ENCODE results near the gene GRPR.

GRPR gene

DNA sequence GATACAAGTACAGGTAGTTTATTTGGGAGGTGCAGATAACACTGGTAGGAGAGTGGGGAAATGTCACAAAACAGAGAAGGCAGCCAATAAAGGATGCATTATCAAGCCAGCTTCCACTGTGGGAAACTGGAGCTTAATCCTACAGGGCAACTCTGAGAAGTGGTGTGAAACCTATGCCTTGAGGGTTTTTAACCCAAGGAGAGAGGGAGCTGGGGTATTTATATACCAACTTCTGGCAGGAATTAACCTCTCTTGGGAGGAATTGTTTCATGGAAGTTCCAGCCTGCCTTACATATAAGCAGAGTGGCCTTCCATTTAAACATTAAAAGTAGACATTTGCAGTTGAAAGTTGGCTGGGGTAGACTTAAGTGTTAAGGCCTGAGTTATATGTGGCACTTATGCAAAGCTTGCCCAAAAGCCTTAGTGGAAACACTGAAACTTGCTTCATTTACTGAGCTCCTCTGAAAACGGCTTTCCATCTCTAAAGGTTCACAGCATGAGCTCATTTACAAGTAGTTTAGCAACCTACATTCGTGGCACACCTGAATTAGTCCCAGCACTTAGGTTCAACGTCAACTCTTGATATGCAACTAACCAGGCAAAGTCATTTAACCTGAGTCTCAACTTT is 63.1 kb downstream of the GRPR start:
- no peak for DNase-seq

DNA sequence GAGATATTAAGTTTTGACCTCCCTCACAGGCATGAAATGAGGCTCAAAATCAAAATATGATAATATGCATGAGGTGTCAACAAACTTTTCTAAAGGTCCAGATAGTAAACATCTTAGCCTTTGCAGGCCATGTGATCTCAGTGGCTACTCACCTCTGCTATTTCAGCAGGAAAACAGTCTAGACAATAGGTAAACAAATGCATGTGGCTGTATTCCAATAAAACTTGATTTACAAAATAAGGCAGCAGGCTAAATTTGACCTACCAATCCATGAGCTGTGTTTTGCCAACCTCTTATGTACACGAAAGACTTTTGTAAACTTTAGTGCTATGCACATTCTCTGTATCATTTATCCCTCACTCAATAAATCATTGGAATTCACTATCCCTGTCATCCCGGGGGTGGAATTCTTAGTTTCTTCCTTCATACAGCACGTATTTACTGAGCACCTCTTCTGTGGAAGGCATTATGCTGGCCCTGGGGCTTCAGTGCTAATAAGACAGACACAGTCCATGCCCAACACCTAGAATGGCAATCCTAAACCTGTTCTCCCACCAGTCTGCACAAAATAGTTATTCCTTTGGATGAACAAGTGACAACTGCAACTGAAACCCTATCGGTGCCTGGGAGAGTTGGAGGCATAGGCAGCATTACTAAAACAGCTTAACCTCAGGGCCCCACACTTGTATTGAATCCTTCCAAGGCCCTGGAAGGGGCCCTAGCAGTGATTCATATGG is 63.8 kb downstream of the GRPR start:
- no peak for DNase-seq

DNA sequence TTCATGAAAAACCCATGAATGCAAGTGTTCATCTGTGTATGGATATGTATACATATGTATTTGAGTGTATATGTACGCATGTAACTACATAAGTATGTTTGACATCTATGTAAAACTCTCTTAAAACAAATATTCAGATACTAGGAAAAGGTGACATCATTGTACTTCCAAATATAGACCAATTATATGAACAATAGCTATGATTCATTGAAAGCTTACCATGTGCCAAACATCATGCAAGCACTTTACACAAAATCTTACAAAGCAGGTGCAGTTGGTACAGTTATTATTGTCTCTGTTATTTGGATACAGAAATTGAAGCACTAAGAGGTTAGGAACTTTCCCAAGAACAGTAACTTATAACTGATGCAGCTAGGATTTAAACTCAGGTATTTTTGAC is 65.3 kb downstream of the GRPR start:
- DNase-seq = no peak

DNA sequence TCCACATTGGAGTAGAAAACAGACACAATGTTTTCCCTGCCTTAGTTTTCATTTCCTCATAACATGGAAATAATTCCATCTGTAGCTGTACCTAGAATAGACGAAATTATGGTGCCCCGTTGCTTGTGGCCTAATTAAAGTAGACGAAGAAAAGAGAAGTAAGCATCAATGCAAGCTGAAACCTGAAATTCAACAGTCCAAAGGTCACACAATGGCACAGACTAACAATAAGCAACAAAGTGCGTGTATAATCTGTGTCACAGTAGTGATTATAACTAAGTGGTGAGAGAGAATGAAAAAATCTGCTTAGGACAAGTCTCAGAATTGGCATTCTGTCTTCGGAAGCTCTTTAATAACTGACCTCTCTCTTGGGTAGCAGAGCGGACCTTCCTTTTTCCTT is 68.2 kb downstream of the GRPR start:
- no peak for DNase-seq

DNA sequence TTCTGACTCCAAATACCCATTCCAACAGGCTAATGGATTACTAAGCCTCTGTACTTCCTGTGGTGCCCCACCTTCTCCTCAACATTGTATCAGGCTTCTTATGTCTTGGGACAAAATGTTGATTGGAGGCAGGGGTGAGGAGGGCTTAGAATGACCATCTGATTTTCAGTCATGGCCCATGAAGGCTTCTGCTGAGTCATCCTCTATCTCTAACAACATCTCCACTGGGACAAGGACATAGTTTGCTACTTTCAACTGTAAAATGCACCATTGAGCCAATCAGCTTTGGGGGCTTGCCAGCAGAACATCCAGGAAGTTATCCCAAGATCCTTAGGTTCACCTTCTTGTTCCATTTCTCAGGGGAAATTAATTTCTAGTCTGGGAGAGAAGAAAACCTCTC is 73.5 kb downstream of the GRPR start:
- no peak for DNase-seq

DNA sequence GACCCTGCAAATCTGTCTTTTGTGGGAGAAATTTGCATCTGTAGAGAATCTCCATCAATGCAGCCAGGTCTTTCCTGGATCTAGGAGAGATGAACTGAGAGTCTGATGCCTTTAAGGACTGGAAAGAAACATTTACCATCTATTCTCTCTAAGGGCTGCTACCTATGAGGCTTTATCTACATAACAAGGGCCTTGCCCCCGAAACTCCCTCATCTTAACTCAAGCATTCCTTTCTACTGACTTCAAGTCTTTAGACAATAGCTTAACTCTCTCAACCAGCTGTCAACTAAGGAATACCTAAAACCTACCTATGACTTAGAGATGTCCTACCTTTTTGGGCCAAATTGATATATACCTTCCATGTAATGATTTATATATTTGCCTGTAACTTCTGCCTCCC is 76.0 kb downstream of the GRPR start:
- DNase-seq = no peak

DNA sequence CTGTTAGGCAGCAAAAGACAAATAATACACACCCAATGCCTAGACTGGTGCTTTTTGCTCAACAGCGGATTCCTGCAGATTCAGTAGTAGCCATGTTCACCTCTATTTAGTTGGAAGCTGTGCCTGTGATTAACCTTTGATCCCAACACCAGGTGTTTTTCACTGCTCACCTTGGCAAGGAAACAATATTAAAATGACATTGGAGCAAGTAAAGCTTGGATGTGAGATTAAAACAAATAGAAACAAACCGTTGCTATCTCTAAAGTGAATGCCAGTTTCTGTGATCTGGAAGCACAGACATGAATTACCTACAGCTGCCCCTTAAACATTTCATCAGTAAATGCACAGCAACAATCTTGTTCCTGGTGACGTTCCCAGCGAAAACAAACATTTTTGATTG is 79.6 kb downstream of the GRPR start:
- DNase-seq = no peak

All from inflammatory macrophage treated with lipopolysaccharide for 1 hour (primary cell).